CD4-positive, alpha-beta T cell (primary cell): ENCODE data around the gene CYP2A13. TPM values are rescaled to one million over a fixed set of nuclear protein-coding genes. Genes with fewer than 3 reads are reported as not detected.
"Not testable (repeated sequence)": the region's sequence is repeated elsewhere in the genome, so short reads cannot be mapped to it uniquely, and the experiment has no call there.

Source experiments
- ATAC-seq: fragments of 200-7000 bp; cut with Tn5 transposase; one replicate; pipeline ENCODE4 v1.10.0; 2022; ENCODE audit warnings: mild to moderate bottlenecking; ENCODE audit not compliant: poor library complexity
- CTCF ChIA-PET: fragments of 350-600 bp; sonication (Branson Sonifier 250); formaldehyde crosslinking; loops from one replicate; lab custom pipeline; 2021; ENCODE audit warnings: antibody characterized with exemption, inconsistent platforms; lab: Charles Lee
- POLR2A ChIA-PET: fragments of 350-600 bp; sonication (Branson Sonifier 250); formaldehyde crosslinking; loops from one replicate; lab custom pipeline; 2021; ENCODE audit warnings: antibody characterized with exemption, inconsistent platforms; lab: Charles Lee
- DNase-seq, 14 experiments: peaks; one replicate each; pipeline ENCODE4 v3.0.0-alpha.2; 2013 to 2020; ENCODE audit warnings: mixed read lengths in 2 of 14
- H3K27ac ChIP-seq, 2 donors: one replicate each; pipeline versions ENCODE4 v1.5.1 to v1.7.0; 2013; ENCODE audit warnings: low read length in 2 of 2, low read depth in 1 of 2, mild to moderate bottlenecking in 1 of 2
- H3K27me3 ChIP-seq, 2 experiments: 1 replicate in 1 of 2; 2 replicates in 1 of 2; pipeline versions ENCODE4 v1.6.1 to v1.7.0; 2013; ENCODE audit warnings: low read length in 2 of 2, control low read depth in 1 of 2, mild to moderate bottlenecking in 1 of 2, moderate library complexity in 1 of 2; ENCODE audit not compliant: insufficient read depth in 2 of 2, control insufficient read depth in 1 of 2
- H3K36me3 ChIP-seq: one replicate; pipeline ENCODE4 v1.6.1; 2013; ENCODE audit warnings: low read length, control low read depth; ENCODE audit not compliant: insufficient read depth
- H3K4me1 ChIP-seq: one replicate; pipeline ENCODE4 v1.6.1; 2013; ENCODE audit warnings: low read length, control low read depth; ENCODE audit not compliant: insufficient read depth
- H3K4me3 ChIP-seq: one replicate; pipeline ENCODE4 v1.5.1; 2013; ENCODE audit warnings: mild to moderate bottlenecking, low read length, moderate library complexity
- H3K9me3 ChIP-seq, 2 experiments: 1 replicate in 1 of 2; 2 replicates in 1 of 2; pipeline versions ENCODE4 v1.6.1 to v1.7.0; 2013; ENCODE audit warnings: low read length in 2 of 2, mild to moderate bottlenecking in 2 of 2, control low read depth in 1 of 2, moderate library complexity in 1 of 2; ENCODE audit not compliant: control insufficient read depth in 1 of 2, insufficient read depth in 1 of 2
- H3K27ac Mint-ChIP-seq: one replicate; pipeline ENCODE4 v1.8.0; 2020; ENCODE audit warnings: mixed read lengths
- H3K27me3 Mint-ChIP-seq: one replicate; pipeline ENCODE4 v1.8.0; 2021; ENCODE audit warnings: mixed read lengths
- H3K36me3 Mint-ChIP-seq: one replicate; pipeline ENCODE4 v1.8.0; 2021; ENCODE audit warnings: low read depth, mixed read lengths
- H3K4me1 Mint-ChIP-seq: one replicate; pipeline ENCODE4 v1.8.0; 2021; ENCODE audit warnings: low read depth, mixed read lengths
- H3K4me3 Mint-ChIP-seq: one replicate; pipeline ENCODE4 v1.8.0; 2020; ENCODE audit warnings: mild to moderate bottlenecking, mixed read lengths
- H3K9me3 Mint-ChIP-seq: one replicate; pipeline ENCODE4 v1.8.0; 2020; ENCODE audit warnings: mixed read lengths
- intact Hi-C, 2 experiments: fragments of 100-400 bp; cut with DNase I in 1 of 2; cut with micrococcal nuclease in 1 of 2; formaldehyde crosslinking; loops; one replicate each; pipeline versions ENCODE4 v1.15.1 to v1.9.0; 2023 to 2025; cut with DNase I, micrococcal nuclease
- total RNA-seq, 174 experiments: library from RNA in 2 of 174; stranded (reverse) in 2 of 174; gene quantifications; one replicate each; pipeline ENCODE4 v1.2.3 and lab custom pipeline; 2021 to 2026
- TF ChIP-seq, protein P1 (sequence below): fragments of 200-600 bp; IDR thresholded peaks from one replicate; pipeline ENCODE4 v1.8.0; 2022; ENCODE audit warnings: antibody characterized with exemption, mild to moderate bottlenecking

The CYP2A13 gene
- total RNA-seq, 2 experiments from 2014 or later, result not detected

DNA sequence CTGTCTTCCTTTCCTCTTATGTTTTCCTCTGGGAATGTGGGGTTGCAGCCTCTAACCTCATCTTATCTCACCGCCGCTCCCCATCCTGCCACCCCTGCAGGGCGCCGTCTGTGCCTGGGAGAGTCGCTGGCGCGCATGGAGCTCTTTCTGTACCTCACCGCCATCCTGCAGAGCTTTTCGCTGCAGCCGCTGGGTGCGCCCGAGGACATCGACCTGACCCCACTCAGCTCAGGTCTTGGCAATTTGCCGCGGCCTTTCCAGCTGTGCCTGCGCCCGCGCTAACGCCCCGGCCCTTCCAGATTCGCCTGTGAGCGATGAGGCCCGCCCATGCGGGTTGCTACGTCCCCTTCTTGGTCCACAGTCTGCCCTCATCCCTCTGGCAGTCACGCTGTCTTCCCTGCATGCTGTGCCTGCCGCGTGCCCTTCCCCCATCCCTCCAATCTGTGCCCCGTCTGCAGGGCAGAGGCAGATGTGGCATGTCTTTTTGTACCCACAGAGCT lies 39.6 kb downstream of the CYP2A13 start:
- TF ChIP-seq, protein P1, sequence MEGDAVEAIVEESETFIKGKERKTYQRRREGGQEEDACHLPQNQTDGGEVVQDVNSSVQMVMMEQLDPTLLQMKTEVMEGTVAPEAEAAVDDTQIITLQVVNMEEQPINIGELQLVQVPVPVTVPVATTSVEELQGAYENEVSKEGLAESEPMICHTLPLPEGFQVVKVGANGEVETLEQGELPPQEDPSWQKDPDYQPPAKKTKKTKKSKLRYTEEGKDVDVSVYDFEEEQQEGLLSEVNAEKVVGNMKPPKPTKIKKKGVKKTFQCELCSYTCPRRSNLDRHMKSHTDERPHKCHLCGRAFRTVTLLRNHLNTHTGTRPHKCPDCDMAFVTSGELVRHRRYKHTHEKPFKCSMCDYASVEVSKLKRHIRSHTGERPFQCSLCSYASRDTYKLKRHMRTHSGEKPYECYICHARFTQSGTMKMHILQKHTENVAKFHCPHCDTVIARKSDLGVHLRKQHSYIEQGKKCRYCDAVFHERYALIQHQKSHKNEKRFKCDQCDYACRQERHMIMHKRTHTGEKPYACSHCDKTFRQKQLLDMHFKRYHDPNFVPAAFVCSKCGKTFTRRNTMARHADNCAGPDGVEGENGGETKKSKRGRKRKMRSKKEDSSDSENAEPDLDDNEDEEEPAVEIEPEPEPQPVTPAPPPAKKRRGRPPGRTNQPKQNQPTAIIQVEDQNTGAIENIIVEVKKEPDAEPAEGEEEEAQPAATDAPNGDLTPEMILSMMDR, result peak; percentile 51
- H3K9me3 ChIP-seq, POLR2A ChIA-PET, H3K27me3 ChIP-seq, H3K9me3 Mint-ChIP-seq, H3K36me3 ChIP-seq, H3K36me3 Mint-ChIP-seq, H3K27me3 Mint-ChIP-seq, H3K27ac ChIP-seq: not testable (repeated sequence)
- peak overlapping the region; percentile 65 for H3K4me3 Mint-ChIP-seq
- peaks cover 20% of the 10 kb centered on the region for H3K4me1 Mint-ChIP-seq
- peak overlapping the region; percentile 54 for H3K27ac Mint-ChIP-seq
- ATAC-seq (peak; percentile 93), DNase-seq (peak; percentile 44 to 93 (median 78))
- peak overlapping the region; percentile 34 for H3K4me3 ChIP-seq
- intact Hi-C loops, result loop anchor here (1.0 to 5.0 kb wide), 3 partner anchors 16 to 181 kb away; partner anchors contain the start of gene HNRNPUL1 (in 1 of the 2)
- peaks cover 20% of the 10 kb centered on the region for H3K4me1 ChIP-seq
- CTCF ChIA-PET, result interaction anchor here (2.1 kb wide), 1 partner anchor 17 kb away, joined by 15 read pairs; no protein-coding TSS in a partner anchor

GRCh38 chr19:41128692-41129091 lies 40.4 kb downstream of the CYP2A13 start:
- ATAC-seq (no peak), DNase-seq (no peak)
- no peak overlapping the region for H3K27ac ChIP-seq
- peaks cover 20% of the 10 kb centered on the region for H3K4me1 ChIP-seq
- TF ChIP-seq, protein P1, result no peak
- CTCF ChIA-PET, result interaction anchor here (1.4 kb wide), 1 partner anchor 16 kb away, joined by 8 read pairs; no protein-coding TSS in a partner anchor
- peak overlapping the region; percentile 54 for H3K27ac Mint-ChIP-seq
- H3K27me3 Mint-ChIP-seq, result no peaks in the 10 kb centered on the region
- no peaks in the 10 kb centered on the region for H3K27me3 ChIP-seq
- H3K9me3 ChIP-seq, result peaks cover 0 to 4% of the 10 kb centered on the region in 2 experiments
- H3K36me3 ChIP-seq, result no peaks in the 10 kb centered on the region
- no peak overlapping the region for H3K4me3 ChIP-seq
- intact Hi-C loops, result loop anchor here in 1 of 2 experiments (5.0 kb wide), 1 partner anchor 134 kb away; the partner anchor contains the start of gene HNRNPUL1
- no peaks in the 10 kb centered on the region for H3K9me3 Mint-ChIP-seq
- no peak overlapping the region for H3K4me3 Mint-ChIP-seq
- H3K4me1 Mint-ChIP-seq, result peaks cover 20% of the 10 kb centered on the region
- POLR2A ChIA-PET, result no interaction called here
- H3K36me3 Mint-ChIP-seq, result no peaks in the 10 kb centered on the region

DNA sequence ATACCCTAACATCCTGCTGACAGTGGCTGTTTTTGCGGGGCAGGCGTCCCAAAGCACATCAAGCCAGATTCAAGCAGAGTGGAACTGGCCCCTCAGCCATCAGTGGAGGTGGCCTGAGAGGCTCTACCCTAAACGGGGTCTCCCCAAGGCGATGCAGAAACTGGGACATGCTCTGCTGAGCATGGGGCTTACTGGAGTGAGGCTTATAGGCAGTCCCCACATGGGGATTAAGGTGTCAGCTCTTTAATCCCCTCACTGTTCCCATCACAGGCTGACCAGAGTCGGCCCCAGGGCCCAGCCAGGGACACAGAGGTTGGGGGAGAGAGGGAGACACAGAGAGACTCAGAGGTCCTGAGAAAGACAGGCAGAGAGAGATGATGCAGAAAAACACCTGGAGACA lies 42.9 kb downstream of the CYP2A13 start:
- H3K36me3 Mint-ChIP-seq, result no peaks in the 10 kb centered on the region
- H3K4me3 ChIP-seq, result no peak overlapping the region
- ChIA-PET CTCF (no interaction called here), POLR2A (no interaction called here)
- no peak for ATAC-seq
- no peaks in the 10 kb centered on the region for H3K9me3 Mint-ChIP-seq
- DNase-seq, result no peak
- peaks cover 35% of the 10 kb centered on the region for H3K4me1 ChIP-seq
- H3K4me3 Mint-ChIP-seq, result peak overlapping the region; percentile 18
- H3K27ac Mint-ChIP-seq, result no peak overlapping the region
- no peak overlapping the region for H3K27ac ChIP-seq
- H3K4me1 Mint-ChIP-seq, result peaks cover 35% of the 10 kb centered on the region
- no peaks in the 10 kb centered on the region for H3K9me3 ChIP-seq
- H3K36me3 ChIP-seq, result no peaks in the 10 kb centered on the region
- H3K27me3 ChIP-seq, result no peaks in the 10 kb centered on the region
- intact Hi-C loops, result loop anchor here in 1 of 2 experiments (5.0 kb wide), 1 partner anchor 319 kb away; no protein-coding TSS in a partner anchor
- no peaks in the 10 kb centered on the region for H3K27me3 Mint-ChIP-seq
- TF ChIP-seq, protein P1, result no peak
